GM18868 (cell line): ENCODE measurements around the gene GLI3.

ENCODE experiments used
- ATAC-seq: cut with Tn5 transposase; IDR thresholded peaks from one replicate; pipeline ENCODE4 v1.9.1; 2021; ENCODE audit warnings: mild to moderate bottlenecking, moderate library complexity; ENCODE audit not compliant: unreplicated experiment

Gene GLI3

DNA sequence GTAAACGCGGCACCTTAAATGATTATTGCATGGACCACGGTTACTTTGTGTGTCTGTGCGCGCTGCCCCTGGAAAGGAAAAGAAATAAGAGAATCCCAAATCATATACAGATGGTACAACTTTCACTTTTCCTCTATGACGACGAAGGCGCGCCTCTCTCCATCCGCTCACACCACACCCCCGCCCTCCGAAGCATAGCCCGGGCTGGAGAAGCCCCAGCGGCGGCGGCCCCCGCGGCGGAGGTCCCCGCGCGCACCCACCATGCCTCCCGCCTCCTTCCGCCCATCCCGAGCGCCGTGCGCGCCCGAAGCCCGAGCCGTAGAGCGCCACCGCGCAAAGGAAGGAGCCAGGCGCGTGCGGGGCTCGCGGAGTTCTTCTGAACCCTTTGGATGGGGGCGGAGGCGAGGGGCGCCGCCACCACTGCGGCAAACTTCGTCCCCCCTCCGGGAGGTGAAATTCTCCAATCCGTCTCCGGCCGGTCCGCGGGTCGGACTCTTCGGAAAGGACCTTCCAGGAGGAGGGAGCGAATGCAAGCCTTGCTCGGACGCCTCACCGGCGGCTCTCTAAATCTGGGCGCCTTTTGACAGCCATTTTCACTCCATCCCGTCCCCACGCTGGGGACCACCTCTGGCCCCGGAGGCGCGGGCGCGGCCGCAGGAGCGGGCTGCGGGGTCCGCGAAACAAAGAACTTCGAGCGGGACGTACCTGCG is 588 bp downstream of the GLI3 start:
- peak; percentile 19 for ATAC-seq

DNA sequence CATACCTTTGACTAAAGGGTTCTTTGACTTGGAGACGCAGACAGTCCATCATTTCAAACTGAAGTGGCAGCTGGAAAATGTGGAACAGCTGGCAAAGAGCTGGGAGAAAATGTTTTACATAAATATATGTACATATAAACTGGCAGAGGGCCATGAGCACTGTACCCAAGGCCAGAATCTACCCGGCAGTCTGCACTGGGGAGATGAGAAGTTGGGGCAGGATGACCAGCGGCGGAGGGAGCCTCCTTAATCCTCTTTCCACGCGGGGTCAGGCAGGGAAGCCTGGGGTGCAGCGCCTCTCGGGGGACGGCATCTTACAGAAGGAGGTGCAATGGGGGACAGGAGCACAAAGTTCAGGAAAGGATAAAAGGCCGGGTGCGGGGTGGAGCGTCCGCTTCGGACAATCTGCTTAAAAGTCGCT is 1.3 kb downstream of the GLI3 start:
- no peak for ATAC-seq

DNA sequence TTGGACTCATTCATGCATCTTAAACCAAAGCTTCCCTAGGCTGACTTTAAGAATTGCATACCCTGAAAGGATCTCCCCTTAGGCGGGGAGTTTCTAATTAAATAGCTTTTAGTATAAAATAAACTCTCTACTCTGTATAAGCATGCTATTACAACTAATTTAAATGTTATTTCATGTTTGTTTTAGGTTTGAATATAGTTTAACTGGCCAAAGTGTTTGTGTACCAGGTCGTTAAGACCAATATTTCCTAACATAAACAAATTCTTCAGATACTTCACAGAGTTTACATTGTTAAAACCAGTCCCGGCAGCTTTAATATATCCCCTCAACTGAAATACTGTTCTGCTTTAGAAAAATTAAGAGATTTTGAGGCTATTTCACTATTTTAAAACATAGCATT is 2.3 kb downstream of the GLI3 start:
- no peak for ATAC-seq

DNA sequence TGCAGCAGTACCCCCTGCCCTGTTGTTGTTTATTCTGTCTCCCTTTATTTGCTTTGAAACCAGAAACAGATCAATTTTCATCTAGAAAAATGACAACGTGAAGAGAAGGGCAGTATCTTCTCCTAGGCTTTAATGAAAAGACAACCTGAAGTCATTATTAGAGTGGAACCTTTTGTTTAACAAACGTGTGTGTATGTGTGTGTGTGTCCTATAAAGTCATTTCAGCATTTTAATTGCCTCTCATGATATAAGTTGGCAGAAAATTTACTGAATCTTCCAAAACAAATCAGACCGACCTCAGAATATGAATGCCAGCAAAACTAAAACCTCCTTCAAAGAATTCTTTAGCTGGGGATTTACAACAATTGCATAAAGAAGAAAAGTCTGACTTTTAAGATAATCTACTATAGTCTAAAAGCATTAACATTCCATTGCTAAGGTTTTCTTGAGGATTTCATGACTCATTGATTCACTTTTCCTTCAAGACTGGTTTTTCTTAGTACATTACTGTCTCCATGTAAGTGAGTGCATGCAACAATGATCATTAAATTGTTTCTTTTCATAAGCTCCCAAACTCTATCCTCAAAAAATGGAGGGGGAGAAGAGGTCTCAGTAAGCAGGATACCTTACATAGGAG is 3.2 kb downstream of the GLI3 start:
- ATAC-seq = no peak

DNA sequence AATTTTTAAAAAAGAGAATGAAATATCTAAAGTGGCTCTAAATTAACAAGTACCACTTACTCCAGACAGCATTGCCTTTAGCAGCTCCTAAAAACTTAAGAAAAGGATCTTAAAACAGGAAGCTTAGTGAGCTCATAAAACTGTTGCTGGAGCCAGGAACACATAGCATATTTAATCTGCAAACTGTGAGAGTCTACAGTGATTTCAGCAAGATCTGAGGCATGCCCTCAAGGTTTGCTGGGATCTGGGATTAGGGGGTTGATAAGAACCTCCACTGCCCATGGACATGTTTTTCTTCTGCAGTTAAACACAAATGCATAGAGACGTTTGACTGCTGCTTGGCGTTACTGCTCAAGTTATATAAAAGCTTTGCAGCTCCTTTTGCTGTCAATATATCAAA is 3.8 kb downstream of the GLI3 start:
- no peak for ATAC-seq

DNA sequence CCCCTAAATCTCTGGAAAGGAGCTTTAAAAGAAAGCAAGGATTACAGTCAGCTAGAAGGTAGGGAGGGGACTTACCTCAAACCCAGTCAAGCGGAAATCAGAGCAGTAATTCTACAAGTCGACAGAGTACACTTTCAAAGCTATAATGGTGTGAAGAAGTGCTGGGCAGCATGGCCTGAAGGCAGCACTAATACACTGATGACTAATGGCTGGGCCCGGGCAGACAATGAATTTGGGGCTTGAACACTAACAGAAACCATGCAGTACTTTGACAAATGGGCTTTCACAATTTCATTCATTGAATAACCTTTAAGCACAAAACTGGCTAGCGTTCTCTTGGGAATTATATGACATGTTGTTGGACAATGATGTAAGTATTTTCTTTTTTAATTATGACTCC is 4.7 kb downstream of the GLI3 start:
- no peak for ATAC-seq

DNA sequence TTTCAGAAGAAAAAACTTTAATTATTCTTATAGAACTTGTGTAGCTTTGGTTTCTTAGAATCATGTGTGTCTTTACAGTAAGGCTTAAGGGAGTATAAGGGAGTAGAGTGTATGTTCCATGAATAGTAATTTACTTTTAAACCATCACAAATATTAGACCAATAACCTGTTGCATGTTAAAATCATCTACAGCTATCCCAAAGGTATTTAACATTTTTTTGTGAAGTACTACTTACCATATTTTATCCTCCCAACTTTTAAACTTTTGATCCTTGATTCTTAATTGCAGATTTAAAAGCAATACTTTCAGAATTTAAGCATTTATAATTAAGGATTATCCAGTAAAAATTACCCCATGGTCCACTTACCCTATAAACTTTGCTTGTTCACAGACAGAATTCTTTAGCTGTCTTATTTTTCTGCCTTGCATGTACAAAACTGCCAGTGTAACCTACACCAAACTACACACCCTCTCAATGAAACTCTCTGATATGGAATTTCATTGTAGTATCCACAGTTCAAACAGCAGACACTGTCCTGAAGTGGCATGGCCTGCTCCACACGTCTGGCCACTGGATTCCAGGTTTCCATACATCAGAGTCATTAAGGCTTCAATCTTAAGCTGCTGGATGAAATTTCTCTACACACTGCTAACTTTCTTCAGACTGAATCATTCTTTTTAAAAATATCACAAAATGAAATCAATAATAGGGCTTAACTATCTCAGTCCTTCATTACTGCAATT is 5.8 kb downstream of the GLI3 start:
- ATAC-seq = no peak

DNA sequence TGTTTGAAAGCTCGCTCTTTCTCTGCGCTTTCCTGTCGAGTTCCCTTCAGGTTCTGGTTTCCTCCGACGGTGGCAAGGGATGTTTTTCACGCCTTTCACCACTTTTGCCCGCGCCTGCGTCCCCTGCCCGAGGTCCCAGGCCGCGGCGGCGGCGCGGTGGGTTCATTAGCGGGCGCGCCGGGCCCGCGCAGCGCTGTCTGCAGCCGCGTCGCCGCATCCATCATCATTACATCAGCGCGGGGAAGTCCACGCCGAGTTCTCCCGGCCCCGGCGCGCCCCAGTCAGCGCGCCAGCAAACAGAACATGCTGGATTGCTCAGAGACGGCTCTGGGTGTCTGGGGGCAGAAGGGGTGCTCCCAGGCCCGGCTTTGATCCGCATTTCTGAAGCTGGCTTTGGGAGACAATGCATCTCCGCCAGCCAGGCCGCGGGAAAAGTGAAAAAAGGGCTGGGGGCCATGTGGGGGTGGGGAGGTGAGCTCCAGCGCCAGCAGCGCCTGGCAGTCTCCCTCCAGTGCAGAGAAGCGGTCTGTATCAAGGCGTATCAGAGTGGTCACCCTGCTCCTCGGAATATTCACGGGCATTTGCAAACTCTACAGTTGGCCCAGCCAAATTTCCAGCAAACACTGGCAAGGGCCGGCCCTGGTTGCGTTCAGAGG is 8.9 kb downstream of the GLI3 start:
- ATAC-seq = peak; percentile 67

DNA sequence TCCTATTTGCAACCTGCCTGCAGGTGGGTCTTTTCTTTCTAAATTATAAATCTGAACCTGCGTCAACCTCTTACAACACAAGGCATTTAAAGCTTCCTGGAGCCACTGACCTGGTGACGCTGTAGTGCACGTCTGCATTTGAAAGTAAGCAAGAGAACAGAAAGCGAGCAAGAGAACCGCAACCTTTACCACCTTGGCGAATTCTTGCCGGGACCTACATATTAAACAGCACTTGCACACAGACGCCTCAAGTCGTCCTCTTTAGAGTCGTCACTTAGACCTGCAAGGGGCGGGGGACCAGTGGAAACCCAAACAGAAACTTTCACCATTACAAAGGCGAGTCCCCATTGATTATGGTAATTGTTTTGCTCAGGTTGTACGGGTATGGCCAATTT is 9.5 kb downstream of the GLI3 start:
- peak; percentile 86 for ATAC-seq

DNA sequence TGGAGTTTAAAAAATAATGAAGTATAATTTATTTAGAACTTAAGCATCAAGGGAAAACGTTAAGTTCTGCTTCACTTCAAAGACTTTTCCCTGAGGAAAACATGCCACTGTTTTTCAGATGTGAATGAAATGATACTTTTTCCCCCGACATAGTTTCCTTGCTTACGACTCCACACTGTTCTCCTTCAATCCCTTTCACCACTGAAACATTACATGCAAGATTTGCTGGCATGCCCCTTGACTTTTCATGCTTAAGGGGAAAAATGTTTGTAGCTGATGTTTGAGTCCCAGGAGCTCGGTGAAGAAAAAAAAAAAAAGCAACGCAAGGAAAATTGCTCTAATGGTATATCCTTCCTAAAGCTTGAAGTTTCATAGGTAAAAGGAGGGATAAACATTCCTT is 10.0 kb downstream of the GLI3 start:
- no peak for ATAC-seq

DNA sequence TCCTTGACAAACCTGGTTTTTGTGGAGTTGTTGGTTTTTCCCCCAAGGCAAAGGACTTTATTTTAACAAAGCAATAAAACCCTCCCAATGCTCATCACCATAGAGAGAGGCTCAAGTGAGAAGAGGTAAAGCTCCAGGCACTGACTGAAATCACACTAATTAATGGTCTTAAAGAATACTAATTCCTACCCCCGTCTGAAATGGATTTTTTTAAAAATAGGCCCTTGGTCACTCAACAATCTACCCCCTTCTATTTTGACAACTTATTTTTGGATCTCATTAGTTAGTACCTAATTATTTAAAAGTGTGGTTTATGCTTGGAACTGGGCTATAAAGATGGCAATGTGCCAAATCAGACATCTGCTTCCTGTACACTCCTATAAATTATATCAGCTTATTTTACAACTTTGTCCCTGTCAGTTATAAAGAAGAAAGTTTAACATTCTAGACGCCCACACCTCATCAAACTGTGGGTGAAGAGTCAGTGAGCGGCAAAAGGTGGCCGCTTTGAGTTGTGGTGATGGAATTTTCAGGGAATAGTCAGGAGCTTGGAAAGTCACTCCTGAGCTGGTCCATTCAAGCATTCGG is 10.6 kb downstream of the GLI3 start:
- ATAC-seq = no peak

DNA sequence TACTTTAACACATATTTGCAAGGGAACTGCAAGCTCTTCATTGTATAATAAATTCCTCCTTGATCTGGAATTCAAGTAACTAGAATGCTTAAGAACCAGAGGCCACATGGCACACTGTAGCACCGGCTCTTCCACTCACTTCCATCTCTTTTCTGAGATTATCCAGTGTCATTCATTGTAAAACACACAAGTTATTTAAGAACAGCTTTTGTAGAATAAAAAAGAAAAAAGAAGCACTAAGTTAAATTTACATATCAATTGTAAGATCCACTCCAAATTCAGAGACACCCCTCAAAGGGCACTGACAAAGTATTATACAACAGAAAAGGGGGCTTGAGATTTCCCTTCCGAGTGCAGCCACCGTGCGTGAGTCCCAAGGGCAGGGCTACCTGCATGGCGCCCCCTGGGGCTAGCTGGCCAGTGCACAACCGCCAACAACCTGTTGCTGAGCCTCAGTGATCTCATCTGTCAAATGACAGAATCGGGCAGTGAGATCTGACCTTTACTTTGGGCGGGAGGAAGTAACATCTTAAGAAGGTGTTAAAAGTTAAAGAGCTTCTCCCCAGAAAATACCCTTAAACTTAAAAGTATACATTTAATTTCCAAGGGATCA is 12.5 kb downstream of the GLI3 start:
- ATAC-seq = no peak

DNA sequence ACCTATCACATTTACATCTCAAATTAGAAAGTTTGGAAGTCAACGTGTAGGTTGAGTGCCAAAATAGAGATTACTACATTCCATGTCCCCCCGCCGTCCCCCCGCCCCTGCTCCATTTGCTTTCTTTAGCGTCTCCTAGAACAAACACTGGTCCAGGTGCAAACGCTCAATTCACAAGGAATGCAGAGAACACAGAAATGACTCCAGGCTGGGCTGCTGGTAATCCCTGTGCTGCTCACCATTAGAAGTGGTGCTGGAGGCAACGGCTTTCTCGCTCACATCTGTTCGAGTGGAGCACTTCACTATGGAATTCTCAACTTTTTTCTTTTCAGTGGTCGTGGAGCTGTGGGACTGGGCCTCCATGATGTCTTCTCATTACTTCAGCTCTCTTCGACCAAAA is 14.1 kb downstream of the GLI3 start:
- ATAC-seq = no peak

DNA sequence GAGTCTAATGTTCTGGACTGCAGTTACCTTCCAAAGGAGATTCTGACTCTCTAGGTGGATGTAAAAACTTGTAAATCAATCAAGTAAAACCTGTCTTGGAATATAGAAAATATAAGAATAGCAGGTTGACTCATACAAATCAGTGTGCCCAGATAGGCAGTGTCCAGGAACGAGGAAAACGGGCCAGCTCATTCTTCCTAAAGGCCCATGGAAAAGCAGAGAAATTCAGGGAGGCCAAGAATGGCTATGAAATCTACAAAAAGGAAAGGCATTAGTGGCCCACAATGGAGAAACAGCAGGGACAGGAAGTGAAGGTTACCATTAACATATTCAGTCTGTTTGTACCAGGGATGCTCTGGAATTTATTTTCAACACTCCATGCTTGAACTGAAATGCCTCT is 14.9 kb downstream of the GLI3 start:
- no peak for ATAC-seq

DNA sequence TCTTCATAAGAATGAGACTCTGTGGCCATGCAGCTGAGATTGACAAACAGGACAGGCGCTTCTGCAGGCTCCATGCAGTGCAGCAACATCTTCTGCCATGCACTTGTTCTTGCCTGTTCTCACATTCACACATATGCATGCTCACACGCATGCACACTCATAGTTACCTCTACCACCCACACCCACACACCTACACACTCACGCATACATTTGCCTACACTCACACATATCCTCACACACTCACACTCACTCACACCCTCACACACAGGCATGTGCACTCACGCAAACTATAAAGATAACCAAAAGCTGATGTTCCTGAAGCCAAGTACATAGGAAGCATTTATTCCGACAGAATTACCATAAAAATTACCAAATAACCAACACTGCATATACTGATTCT is 15.7 kb downstream of the GLI3 start:
- no peak for ATAC-seq

DNA sequence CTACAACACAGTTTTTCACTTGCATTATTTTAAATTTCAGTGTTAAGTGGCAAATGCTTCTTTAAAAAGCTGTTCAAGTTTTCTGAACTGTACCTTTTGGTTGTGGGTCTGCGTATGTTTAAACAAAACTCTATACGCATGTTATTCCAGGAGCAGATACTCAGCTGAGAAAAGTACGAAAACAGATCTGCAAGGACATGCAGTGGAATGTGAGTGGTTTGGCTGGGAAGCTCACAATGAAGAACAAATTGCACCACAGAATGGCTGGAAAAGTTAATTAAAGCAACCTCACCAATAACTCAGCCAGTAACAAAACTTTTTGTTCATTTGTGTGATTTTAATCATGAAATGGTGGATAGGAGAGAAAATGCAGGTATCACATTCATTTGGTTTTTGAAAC is 17.6 kb downstream of the GLI3 start:
- no peak for ATAC-seq

DNA sequence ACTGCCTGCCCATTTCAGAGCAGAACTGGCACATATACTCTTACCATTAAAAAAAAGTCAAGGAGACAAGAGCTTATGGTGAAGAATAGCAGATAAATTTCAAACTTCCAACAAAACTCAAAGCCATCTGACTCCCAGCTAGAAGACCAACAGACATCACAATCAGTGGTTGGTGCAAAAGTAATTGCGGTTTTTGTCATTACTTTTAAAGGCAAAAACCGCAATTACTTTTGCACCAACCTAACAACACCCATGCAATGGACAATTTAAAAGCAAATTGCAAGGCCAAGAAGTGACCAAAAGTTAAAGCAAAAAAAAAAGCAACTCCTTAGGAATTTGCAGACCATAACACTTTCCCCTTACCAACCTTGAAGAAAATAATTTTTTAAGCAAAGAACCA is 18.8 kb downstream of the GLI3 start:
- no peak for ATAC-seq

DNA sequence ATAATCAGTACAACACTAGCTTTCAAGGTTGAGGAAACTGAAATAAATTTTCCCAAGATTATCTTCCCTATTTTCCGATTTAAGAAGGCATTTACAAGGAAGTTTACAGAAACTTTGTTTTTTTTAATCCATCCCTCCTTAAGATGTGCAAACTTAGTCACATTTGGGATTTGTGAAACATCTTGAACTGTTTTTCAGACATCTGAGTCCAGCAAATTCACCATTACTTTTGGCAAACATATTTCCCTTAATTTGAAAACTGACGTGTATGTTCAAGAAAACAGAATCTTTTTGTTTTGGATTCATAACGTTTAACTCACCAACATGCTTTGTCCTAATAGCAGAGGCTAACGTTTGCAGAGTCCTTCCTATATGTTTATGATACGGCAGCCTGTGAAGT is 19.5 kb downstream of the GLI3 start:
- no peak for ATAC-seq

DNA sequence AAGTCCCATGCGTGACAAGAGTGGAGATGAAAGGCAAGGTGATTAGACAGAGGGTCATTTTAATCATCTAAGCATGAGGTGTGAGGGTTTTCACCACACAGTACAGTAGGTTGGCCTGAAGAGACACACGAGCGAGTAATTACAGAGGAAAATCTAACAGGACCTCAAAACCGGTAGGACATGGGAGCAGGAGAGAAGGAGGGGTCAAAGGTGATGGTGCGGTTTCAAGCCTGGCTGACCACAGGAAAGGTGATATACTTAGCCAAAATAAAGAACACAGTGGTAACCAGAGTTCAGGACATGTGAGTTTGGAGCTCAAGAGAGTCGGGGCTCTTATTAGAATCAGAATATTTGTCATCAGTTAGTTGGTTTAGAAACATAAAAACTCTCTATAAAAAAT is 20.0 kb downstream of the GLI3 start:
- ATAC-seq = no peak

DNA sequence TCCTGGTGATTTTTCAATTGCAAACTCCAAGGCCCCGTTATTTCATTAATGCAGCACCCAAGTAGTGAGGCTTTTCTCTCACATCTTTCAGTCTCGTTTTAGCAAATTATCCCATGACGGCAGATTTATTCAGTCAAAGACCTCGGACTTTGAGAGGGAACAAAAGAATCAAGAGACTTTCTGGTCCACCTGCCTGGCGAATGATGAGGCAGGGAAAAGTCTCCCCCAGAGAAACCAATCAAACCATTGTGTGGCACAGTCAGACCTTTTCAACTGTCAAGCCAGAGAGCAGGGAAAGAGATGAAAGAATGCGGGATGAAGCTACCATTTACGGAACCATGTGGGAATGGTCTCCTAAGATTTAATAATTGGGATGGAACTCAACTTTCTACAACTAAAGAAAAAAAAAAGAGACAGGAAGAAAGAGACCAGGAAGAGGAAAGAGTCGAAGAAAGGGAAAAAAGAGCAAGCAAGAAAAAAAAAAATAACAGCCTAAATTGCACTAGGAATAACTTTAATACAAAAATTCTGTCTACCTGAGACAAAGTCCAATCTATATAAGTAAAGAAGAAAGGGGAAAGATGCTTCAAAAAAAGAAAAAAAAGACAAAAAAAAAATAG is 22.8 kb downstream of the GLI3 start:
- ATAC-seq = no peak

DNA sequence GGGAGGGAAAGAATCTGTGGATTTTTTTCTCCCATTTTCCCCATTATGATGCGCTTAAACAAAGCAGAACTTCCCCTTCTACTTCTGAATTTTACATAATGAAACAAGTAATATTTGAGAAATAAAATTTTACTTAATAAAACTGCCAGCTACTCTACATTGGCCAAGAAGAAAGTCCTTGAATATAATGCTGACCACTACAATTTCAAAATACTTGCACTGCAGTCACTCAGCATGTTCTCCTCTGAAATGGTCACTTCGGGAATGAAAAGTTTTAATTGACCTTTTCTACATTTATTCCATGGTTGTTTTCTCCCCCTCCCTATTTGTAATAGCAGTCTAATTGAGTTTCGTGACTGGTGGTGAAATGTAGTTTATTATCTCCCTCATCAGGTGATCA is 23.9 kb downstream of the GLI3 start:
- ATAC-seq = no peak
